ENCODE results near the gene CACNA2D4.

GRCh38 chr12:1904875-1905274 lies 13.6 kb downstream of the CACNA2D4 start:
- no peak for TF ChIP-seq SUZ12 (IDR thresholded peaks at IDR 0.05)
- TF ChIP-seq FOXK2 (IDR thresholded peaks at IDR 0.05), result no peak
- no peak for TF ChIP-seq HDGF (IDR thresholded peaks at IDR 0.05; ENCODE audit: borderline replicate concordance)
- no peak for TF ChIP-seq TARDBP (IDR thresholded peaks at IDR 0.05)
- TF ChIP-seq ELF4 (IDR thresholded peaks at IDR 0.05), result no peak
- TF ChIP-seq ZNF384 (IDR thresholded peaks at IDR 0.05), result no peak
- no peak for TF ChIP-seq PKNOX1 (IDR thresholded peaks at IDR 0.05)
- no peak for TF ChIP-seq ARNT (IDR thresholded peaks at IDR 0.05)
- TF ChIP-seq SP1 (IDR thresholded peaks at IDR 0.05), result no peak
- TF ChIP-seq LEF1 (IDR thresholded peaks at IDR 0.05; ENCODE audit: borderline replicate concordance), result no peak
- TF ChIP-seq CTBP1 (IDR thresholded peaks at IDR 0.05; ENCODE audit: borderline replicate concordance), result no peak

Data from HEK293T (cell line).